ENCODE results near the gene HDAC9.
A peak's percentile ranks its signal among the peaks of the same experiment; 100 is the strongest.

The HDAC9 gene

DNA sequence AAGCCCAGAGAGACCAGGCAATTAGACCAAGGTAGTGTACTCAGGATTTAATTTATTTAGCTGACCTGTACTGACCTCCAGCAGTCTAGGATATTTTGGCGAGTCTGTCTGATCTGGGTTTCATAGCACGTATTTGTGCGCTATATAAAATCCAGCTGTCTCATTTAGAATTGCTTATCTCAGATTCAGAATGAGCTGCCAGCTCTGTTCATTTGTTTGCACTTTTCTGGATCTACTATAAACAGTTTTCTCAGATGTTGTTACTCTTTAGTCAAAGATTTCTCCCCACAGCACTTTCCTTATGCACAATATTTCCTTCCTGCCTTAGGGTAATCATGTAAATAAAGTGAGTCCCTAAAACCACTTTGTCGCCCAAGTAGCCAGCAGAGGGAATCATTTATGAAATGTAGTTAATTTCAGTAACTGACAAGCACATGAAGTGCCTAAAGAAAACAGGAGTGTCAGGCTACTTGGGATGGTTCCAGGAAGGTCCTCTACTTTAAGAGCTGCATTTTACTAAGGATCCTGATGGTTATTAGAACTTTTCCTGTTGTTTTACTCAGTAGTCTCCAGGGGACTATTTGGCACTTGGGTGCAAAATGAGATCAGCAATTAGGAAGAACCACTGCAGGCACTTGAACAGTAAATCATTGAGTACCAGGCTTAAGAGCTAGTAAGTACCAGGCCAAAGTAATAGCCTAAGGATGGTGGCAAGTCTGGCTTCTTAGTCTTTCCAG is 395.5 kb downstream of the HDAC9 start:
- H3K4me3 ChIP-seq (ENCODE audit: control insufficient read depth, low read depth, low read length), result no peak overlapping the region
- DNase-seq (ENCODE audit: low read depth), result peak; percentile 63
- TF ChIP-seq, protein P1, sequence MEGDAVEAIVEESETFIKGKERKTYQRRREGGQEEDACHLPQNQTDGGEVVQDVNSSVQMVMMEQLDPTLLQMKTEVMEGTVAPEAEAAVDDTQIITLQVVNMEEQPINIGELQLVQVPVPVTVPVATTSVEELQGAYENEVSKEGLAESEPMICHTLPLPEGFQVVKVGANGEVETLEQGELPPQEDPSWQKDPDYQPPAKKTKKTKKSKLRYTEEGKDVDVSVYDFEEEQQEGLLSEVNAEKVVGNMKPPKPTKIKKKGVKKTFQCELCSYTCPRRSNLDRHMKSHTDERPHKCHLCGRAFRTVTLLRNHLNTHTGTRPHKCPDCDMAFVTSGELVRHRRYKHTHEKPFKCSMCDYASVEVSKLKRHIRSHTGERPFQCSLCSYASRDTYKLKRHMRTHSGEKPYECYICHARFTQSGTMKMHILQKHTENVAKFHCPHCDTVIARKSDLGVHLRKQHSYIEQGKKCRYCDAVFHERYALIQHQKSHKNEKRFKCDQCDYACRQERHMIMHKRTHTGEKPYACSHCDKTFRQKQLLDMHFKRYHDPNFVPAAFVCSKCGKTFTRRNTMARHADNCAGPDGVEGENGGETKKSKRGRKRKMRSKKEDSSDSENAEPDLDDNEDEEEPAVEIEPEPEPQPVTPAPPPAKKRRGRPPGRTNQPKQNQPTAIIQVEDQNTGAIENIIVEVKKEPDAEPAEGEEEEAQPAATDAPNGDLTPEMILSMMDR (conservative IDR thresholded peaks at IDR 0.05; ENCODE audit: control insufficient read depth, insufficient read depth, low read depth, low read length), result no peak

DNA sequence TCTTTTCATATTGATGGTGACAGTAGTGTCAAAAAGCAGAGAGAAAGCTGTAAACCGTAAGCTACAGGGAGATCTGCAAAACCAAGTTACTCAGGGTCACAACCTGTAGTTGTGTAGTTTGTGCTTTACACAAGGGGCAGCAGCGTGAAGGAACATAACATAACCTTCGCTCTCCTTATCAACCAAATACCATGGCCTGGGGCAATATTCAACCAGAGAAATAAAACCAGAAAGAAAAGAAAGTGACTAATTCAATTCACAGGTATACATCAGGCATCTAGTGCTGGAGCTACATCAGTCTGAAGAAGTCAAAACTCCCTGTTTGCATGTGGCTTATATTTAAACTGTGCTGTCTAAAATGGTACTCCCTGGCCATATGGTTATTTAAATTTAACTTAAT is 397.6 kb downstream of the HDAC9 start:
- DNase-seq (ENCODE audit: low read depth), result no peak
- TF ChIP-seq, protein P1 (conservative IDR thresholded peaks at IDR 0.05; ENCODE audit: control insufficient read depth, insufficient read depth, low read depth, low read length), result no peak
- H3K4me3 ChIP-seq (ENCODE audit: control insufficient read depth, low read depth, low read length), result no peak overlapping the region

DNA sequence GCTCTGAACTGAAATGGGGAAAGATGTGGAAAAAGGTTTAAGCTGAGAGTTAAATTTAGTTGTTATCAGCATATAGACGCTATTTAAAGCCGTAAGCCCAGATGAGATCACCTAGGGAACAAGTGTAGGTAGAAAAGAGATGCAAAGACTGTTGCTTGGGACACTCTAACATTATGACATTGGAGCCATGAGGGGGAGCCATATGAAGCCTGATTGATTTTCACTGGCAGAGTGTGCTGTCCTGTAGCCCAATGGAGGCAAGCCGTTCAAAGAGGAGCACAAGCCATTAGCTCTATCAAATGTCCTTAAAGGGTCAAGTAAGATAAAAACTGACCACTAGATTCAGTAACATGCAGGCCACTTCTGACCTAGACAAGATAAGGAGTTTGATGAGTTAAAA is 398.6 kb downstream of the HDAC9 start:
- H3K4me3 ChIP-seq (ENCODE audit: control insufficient read depth, low read depth, low read length), result no peak overlapping the region

DNA sequence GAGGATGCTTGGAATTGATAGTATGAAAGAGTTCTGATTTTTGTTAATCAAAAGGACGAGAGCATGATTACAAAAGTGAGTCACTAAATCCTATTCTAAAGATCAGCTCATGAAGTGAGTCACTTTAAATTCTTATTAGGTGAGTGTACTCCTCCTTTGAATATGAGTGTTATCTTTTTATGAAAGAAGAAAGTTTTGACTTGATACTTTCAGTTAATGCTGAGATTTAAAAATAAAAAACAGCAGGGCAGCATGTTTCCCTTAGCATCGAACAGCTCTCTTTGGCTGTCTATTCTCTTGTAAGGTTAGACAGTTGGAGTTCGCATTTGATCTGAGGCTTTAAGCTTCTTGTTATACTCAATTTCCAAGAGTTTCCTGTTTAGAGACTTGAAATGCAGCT is 399.9 kb downstream of the HDAC9 start:
- TF ChIP-seq, protein P1 (conservative IDR thresholded peaks at IDR 0.05; ENCODE audit: control insufficient read depth, insufficient read depth, low read depth, low read length), result no peak
- DNase-seq (ENCODE audit: low read depth), result peak; percentile 84
- H3K4me3 ChIP-seq (ENCODE audit: control insufficient read depth, low read depth, low read length), result no peak overlapping the region

More for the DNA sequence above, 398.6 kb downstream of the HDAC9 start:
- no peak for DNase-seq (ENCODE audit: low read depth)
- TF ChIP-seq, protein P1 (conservative IDR thresholded peaks at IDR 0.05; ENCODE audit: control insufficient read depth, insufficient read depth, low read depth, low read length), result no peak

DNA sequence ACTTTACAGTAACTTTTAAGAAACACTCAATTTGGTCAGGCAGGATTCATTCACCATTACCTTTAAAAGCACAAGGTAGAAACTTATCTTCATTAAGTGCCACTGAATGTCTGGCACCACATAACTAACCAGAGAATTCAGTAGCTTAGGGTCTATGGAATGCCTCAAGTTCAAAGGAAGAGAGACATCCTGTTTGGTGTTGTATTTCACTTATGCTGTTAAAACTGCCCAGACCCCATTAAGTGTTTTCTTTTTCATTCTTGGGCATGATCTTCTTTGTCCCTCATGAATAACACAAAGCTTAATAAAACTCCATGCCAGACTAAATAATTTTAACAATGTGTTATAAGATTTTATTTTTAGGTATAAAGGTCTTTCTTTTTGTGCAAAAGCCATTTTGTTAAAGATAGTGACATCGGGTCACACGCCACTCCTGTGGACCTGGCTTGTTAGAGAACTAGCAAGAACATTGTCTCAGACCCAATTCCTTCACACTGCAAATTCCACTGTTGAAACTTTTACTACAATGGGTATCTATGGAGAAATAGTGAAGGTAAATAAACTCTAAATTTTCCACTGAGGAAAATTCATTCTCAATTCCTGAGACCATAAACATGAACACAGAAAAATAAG is 400.9 kb downstream of the HDAC9 start:
- TF ChIP-seq, protein P1 (conservative IDR thresholded peaks at IDR 0.05; ENCODE audit: control insufficient read depth, insufficient read depth, low read depth, low read length), result no peak
- DNase-seq (ENCODE audit: low read depth), result no peak
- H3K4me3 ChIP-seq (ENCODE audit: control insufficient read depth, low read depth, low read length), result no peak overlapping the region

DNA sequence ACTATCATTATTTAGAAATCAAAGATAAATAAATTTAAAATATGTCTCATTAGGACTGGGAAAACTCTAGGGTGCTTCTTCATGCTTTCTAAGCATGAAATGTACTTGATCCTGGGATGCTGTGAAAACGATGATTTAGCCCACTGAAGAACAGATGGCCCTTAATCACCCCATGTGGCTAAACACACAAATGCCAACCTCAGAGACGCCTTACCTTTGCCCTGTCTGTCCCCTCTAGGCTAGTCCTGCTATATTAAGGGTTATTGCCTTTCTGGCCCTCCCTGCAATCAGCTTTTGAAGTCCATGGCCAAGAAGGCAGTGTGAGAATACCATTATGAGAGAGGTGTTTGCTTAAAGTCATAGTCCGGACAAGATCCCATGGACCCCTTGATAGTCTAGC is 404.7 kb downstream of the HDAC9 start:
- TF ChIP-seq, protein P1 (conservative IDR thresholded peaks at IDR 0.05; ENCODE audit: control insufficient read depth, insufficient read depth, low read depth, low read length), result no peak
- no peak overlapping the region for H3K4me3 ChIP-seq (ENCODE audit: control insufficient read depth, low read depth, low read length)
- DNase-seq (ENCODE audit: low read depth), result no peak

All from fibroblast of mammary gland (primary cell).